Kidney capillary endothelial cell (primary cell): ENCODE data around the gene PCED1B.
"Not testable (repeated sequence)": the region's sequence is repeated elsewhere in the genome, so short reads cannot be mapped to it uniquely, and the experiment has no call there.

Source experiments
- DNase-seq: peaks from one replicate; pipeline ENCODE4 v3.0.0-alpha.2; 2018; ENCODE audit warnings: low spot score

The PCED1B gene

DNA sequence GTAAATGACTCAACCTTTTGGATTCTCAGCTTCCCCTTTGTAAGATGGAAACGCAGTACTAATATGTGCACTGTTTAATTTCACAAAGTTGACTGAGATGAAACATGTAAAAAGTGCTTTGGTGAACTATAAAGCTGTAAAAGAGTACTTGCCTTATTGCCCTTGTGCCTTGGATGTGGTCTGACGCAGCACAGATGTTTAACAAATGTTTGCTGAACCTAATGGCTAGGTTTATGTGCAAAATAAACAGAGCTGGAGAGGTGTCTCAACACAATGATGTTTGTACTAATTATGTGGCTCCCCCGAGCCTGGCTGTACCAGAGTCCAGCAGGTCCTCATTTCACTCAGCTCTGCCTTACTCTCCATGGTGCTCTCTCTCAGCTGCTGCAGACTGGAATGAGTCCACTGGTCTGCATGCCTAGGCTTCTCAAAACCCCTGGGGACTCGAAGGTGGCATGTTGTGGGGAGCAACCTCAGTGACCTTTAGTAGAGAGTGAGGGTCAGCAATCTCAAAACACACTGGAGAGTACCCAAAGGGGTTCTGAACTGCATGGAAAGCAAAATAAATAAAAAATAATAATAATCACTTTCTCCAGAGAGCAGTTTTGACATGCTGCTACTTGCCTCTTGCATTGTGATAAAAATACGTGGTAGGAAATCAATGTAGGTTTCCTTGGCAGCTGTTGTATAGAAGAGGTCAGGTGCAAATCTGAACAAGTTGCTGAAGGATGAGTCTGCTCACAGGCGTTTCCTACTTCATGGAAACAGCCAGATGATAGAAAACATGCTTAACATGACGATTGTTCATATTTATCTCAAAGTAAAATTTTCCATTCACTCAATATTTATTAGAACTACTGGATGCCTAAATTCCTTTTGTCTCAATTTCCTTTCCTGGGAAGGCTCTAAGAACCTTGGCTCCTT lies 8.9 kb downstream of the PCED1B start:
- no peak for DNase-seq

DNA sequence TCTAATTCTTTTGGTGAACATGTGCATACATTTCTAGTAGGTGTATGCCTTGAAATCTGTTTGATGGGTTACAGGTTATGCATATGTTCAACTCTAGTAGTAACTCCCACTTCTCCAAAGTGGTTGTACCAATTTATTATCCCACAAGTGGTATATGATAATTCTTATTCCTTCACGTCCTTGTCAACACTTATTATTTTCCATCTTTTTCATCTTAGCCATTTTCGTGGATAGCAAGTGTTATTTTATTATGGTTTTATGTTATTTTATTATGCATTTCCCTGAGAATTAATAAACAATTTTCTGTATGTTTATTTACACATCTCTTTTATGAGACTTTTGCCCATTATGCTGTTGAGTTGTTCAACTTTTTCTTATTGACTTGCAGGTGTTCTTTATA lies 11.6 kb downstream of the PCED1B start:
- DNase-seq, result no peak

DNA sequence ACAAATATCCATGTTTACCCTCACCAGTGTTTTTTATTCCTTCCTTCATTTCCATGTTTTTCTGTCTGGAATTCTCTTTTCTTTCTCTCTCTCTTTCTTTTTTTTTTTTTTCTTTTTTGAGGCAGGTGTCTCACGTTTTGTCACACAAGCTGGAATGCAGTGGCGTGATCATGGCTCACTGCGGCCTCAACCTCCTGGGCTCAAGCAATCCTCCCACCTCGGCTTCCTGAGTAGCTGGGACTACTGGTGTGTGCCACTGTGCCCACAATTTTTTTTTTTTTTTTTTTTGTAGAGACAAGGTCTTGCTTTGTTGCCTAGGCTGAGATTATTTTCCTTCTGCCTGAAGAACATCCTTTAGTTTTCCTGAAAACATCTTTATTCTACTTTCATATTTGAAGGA lies 15.4 kb downstream of the PCED1B start:
- DNase-seq, result no peak

DNA sequence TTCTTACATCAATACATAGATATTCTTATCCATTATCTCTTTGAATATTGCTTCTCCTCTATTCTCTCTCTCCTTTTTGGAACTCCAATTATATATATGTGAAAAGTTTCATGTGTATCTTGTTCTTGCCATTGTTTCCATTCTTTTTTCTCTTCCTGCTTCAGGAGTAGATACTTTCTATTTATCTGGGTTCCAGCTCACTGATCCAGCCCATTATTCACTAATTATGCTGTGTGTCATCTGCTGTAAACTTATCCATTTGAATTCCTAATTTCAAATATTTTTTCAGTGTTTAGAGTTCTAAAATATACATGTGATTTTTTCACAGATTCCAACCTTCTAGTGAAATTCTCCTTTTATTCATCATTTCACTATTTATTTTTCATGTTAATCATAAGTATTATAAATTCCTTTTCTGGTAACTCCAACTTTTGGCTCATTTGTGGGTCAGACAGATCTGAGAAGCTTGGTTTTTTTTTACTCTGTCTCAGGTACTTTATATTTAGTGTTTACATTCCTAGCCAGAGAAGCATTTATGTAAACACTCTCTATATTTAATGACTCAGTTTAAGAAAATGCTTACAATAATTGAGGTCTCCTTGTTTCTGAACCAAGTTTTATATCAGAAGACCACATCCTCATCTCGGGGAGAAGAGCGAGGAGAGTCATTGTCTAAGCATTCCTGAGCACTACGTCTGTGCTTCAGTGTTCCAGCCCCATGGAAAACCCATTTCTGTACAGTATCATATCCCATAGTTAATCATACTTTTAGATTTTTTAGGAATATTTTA lies 16.2 kb downstream of the PCED1B start:
- DNase-seq, result no peak

DNA sequence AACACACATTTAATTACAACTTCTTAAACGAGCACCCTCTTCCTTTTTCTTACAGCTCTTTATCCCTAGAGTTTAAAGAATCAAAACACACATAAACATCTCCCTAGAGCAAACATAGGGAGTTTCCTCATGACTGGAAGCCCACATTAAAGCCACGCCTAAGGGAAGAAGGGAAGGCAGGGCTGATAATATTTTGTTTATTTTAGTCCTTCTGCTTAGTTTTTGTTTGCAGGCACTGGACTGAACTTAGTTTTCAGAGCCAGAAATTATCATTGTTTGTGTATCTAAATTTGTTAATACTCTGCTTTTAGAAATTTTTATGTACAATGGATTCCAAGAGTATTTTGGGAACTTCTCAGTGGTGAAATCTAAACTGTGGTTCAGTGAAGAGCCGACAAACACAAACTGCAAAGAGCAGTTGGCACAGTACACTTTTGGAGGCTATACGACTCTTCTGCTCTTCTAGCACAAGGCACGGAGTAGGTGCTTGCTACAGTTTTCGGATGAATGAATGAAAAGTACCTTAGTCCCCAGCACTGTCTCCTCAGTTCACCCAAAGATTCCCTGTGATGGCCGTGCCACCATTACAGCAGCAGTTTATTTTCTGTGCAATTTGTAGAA lies 18.0 kb downstream of the PCED1B start:
- DNase-seq, result no peak

DNA sequence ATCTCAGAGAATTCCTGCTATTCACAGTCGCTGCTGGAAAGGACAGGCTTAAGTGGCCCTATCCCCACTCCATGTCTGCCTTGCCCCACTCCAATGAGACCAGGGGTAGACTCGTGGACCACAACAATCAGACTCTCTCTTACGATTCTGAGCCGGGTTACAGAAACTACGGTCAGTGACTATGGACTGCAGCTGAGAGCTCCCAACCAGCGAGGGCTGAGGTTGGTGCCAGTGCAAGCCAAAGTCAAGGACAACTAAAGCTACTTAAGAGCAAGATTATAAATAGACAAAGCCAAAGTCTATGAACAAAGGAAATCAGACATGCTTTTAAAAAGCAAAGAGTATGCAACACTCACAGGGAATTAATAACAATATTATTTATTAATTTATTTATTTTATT lies 18.7 kb downstream of the PCED1B start:
- no peak for DNase-seq

DNA sequence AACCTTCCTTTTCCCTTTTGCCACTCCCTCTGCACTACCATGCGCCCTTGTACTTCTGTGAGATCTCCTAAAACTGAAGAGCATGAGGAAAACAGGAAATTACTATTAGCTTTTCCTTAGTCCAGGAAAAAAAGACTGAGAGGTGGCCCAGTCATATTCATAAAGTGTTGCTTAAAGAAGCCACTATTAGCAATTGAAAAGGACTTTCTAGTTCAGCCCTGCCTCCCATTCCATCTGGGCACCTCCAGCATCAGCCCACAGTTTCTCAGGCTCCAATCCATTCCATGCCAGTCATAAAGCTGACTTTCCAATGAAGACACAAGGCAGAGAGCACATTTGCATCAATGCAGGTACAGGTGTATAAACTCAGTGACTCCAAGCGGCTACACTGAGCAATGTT lies 20.2 kb downstream of the PCED1B start:
- no peak for DNase-seq

DNA sequence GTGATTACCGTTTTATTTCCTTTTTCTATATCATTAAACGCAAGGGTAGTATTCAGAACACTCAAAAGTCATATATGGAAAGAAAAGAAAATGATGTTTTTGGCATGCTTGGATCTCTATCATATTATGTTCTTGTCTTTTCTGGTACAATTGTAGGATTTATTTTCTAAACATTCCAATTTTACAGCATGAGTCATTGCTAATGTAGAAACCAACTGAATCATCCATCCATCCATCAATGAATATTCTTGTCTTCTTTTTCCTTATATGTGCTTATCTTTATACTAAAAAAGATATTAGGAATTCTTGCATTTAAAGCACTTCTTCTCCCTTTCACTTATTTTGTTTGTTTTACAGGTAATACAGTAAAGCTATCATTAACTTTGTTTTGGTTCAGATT lies 20.7 kb downstream of the PCED1B start:
- no peak for DNase-seq

DNA sequence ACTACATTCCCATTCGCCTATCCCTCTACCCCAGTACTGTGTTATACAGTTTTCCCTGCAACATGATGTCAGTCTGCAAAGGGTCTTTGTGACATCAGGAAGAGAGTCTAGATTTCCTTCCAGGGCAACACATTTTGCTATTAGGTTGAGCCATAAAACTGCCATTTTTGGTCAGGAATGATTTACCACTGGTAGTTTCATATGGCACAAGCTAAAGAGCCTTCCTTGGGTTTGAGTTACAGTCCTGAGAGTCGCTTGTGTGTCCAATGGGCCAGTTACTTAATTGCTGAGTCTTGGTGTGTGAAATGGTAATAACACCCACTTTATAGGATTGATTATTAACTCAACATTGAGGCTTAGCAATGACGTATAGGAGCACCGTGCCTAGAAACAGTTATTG lies 23.0 kb downstream of the PCED1B start:
- DNase-seq, result no peak

DNA sequence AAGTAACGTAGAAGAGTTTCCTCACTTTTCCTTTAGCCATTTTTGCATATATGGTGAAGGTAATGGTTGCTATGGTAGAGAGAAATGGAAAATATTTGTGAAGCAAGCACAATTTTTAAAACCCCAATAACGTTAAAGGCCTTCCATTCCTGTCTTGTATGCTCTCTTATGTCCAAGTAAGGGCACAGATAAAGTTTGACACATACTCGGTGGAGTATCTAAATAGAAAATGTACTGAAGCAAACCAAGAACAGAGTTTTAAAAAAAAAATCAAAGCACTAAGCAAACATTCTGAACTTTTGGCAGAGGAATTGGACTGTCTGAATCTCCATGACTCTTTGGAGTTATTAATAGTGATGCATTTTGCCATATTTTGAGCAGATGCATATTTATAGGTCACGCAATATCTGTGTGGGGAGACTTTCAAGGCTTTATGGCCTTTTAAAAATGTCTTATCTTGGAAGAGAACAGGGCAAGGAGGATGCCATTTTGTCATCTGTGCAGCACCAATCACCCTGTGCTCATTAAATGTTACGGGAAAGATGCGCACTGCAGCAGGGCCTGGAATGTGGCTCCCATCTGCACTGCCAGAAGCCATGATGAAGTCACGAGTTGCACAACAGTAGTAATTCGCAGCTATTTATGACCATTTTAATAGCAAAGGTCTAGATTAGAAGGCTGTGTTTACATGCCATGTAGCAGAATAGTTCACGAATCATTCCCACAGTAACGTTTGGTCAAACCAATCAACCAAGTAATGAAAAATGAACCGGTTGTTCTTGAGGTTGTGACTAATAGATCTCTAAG lies 23.6 kb downstream of the PCED1B start:
- no peak for DNase-seq

DNA sequence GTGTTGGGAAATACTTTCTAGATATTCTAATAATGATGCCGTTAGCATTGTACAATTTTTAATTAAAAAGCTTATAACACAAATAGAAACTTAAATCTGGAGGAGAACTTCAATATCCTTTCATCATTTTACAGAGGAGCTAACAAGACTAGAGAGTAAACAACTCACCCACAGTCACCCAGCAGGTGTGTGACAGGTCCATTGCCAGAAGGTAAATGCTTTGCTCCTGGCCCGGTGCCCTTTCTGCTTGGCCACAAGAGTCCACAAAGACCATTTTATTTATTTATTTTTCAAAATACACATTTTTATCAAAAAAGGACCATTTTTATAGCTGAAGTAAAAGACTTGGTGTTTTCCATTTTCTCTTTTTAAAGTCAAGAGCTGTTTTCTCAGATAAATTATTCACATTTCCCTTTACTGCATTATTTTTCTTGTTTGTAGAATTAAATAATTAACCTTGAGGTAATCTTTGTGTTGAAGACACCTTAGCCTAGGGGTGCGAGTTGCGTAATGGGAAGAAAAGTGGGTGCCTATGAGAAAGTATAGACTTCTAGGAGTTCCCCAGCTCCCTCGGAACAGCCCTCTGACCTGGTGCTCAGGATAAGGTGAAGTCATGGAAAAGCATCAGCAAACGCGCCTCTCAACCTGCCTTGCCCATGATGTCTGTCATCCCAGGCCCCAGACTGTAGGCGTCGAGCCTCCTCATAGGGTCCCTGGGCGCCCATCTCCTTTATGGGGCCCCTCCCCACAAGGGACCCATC lies 26.7 kb downstream of the PCED1B start:
- no peak for DNase-seq

DNA sequence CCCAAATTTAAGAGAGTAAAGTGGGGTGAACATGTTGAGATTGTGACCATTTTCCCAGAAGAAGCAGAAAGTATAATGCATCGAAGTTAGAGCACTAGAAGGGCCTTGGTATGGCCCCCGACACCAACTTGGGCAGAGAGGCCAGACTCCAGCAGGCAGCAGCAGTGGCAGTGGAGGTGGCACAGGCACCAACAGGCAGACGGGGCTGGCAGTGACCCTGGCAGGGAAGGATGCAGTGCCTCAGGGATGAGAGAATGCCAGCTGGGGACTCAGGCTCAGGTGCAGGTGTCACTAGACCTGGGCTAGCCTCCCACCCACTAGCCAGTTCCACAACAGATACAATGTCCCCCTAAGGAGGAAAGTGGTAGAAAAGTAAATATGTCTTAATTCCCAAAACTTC lies 28.0 kb downstream of the PCED1B start:
- no peak for DNase-seq

DNA sequence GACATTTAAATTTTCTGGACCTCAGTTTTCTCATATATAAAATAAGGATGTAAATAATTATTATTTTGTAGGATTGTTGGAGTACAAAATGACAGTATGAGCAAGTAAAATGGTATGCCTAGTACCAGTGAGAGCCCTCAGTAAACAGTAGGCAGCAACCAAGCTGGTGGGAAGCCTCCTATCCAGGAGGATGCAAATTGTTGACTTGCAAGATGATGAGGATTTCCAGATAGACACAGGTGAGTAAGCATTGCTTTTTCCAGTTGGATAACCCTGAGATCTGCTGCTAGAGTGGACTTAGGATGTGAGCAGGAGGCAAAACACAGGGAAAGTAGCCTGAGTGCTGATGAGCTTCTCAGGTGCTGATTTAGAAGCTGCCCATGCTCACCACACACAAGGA lies 28.5 kb downstream of the PCED1B start:
- DNase-seq, result no peak

DNA sequence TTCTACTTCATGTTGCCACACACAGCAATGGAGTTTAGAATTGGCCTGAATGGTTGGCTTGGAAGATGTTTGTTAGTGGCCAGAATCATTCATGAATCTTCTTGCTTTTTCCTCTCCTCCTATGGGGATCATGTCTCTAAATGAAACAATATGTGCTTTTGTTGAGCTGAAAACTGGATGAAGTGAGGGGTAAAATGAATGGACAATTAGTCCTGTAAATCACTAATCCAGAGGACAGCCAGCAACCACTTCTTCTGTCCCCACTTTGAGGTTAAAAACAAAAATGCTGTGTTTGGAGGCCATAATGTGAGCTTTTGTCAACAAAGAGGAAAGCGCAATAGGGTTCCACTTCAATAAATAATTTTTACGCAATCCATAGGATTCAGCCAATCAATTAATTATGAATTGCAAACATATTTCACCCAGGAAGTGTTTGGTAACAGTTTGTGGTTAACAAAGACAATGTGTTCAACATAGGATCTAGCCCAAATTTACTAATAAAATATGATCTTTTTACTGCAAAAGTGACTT lies 30.7 kb downstream of the PCED1B start:
- DNase-seq, result no peak

DNA sequence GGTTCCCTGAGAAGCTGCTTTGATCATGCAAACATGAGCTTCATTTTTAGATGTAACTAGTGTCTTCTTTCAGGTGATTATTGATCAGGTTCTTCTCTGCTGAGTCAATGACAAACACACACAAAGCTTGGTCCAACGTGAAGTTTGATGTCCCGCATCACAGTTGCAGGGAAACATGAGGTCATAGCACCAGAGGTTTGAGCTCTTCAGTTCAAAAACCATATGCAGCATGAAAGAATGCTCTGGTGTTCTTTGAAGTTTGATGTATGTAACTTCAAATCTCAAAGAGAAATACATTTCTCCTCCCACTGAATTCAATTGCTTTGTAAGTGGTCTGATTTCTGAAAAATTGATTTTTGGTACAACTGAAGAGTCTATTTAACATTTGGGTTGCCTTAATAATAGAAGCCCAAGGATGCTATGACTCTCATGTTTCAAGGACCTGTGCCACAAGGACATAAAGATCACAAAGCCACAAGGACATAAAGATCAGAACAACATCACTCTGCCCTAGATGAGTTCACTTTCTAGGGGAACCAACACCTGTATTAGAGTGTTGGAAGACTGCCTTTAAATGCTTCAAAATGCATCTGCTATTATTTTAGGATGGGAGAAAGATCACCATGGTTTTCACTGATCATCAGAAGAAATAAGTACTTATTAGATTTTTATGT lies 31.4 kb downstream of the PCED1B start:
- DNase-seq, result no peak

DNA sequence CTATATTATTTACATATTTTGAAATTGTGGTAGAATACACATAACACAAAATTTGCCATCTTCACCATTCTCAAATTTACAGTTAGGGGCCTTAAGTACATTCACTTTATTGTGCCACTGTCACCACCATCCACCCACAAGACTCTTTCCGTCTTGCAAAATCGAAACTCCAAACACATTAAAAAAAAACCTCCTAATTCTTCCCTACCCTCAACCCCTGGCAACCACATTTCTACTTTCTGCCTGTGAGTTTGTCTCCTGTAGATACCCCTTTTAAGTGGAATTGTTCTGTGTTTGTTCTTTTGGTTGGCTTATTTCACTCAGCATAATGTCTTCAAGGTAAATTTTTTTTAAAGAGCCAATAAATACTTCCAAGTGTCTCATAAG lies 32.0 kb downstream of the PCED1B start:
- DNase-seq, result no peak

DNA sequence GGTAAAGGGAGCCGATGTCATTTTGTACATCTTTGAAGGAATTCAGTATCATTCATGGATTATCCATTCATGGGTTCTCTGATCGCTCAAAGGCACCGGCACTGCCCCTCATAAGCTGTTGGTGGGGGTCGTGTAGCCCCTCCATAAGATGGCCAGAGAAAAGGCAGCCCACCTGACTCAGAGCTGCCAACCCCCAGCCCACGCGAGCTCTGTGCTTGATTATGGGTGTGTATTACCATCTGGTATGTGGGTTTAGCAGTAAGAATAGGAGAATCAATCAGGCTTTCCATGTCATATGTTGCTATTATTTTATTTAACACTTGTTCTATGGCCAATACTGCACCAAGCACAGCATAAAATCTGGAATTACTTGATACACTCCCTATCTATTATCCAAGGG lies 32.4 kb downstream of the PCED1B start:
- no peak for DNase-seq

DNA sequence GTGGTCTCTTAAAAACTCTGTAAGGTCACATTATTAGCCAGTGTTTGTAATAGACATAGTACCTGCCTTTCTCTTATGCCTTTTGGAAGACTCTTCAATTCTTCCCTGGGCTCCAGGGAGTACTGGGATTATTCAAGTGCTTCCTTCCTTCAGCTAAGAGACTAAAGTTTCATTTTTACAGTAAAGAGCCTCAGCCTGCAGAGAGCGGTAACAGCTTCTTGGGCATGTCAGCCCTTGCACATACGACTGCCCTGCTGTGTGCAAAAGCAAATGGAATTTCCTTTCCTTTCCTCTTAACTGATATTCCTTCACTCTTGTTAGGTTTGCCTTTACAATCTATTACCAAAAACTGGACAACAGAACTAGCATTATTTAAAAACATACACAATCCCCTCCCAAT lies 33.3 kb downstream of the PCED1B start:
- DNase-seq, result no peak

DNA sequence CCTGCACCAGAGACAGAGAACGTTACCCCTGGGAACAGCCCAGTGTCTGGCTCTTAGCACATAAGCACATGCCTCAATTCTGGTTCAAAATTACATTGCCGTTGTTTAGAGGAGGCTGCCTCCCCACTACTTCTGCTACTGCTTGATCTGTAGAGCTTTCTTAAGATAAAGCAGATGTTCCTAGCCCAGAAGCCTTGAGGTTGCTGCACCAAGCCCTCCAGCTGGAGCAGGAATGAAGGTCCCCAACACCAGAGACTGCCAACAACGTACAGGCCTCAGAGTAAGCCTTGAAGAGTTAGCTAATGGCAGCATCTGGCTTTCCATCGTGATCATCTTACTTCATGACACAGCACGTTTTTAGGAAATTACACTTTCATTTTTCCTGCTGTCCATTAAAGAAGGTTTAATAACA lies 35.1 kb downstream of the PCED1B start:
- no peak for DNase-seq

DNA sequence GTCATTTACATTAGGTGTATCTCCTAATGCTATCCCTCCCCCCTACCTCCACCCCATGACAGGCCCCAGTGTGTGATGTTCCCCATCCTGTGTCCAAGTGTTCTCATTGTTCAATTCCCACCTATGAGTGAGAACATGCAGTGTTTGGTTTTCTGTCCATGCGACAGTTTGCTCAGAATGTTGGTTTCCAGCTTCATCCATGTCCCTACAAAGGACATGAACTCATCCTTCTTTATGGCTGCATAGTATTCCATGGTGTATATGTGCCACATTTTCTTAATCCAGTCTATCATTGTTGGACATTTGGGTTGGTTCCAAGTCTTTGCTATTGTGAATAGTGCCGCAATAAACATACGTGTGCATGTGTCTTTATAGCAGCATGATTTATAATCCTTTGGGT lies 37.9 kb downstream of the PCED1B start:
- not testable (repeated sequence) for DNase-seq

DNA sequence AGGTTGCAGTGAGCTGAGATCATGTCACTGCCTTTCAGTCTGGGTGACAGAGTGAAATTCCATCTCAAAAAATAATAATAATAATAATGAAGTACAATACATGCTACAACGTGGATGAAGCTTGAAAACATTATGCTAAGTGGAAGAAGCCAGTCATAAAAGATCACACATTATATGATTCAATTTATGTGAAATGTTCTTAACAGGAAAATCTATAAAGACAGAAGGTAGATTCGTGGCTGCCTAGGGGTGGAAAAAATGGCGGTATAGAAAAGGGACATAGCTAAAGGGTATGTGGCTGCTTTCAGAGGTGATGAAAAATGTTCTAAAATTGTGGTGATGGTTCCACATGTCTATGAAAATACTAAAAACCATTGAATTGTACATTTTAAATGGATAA lies 41.3 kb downstream of the PCED1B start:
- no peak for DNase-seq
